ENCODE data around the gene MLYCD.

DNA sequence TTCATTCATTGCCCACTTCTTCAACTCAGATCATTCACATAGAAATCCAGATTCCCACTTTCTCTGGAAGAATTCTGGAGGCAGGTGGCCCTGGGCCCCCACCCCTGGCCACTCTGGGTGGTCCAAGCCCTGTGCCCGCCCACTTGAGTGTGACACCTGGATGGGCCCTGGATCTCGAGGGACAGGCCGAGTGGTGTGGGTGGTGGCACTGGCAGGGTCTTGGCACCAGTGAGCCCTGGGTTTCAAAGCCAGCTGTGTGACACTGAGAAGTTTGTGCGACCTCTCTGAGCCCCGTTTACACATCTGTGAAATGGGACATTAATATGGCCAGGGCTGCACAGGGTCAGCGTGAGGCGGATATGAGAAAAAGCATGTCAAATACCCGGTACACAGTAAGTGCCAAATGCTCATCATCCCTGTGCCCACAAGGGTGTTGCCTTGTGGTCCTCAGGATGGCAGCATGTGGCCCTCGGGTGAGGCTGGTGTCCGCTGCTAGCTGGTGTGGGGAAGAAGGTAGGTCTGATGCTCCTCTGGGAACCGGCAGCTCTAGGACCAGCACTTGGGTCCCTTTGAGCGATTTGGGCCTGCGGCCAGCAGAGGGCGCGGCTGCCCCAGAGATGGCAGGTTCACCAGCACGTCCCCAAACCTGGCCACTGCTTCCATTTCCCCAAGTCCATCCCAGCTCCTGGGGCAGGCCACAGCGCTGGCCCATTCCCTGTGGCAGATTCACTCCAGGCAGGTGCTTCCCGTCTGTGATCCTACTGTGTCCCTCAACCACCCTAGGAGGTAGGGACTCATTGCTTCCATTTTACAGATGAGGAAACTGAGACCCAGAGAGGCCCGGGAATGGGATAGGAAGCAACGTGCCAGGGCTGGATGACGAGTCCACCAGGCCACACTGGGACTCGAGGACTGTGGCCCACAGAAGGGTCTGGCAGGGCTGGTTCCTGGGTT lies 57.7 kb downstream of the MLYCD start:
- TF ChIP-seq, protein P1, sequence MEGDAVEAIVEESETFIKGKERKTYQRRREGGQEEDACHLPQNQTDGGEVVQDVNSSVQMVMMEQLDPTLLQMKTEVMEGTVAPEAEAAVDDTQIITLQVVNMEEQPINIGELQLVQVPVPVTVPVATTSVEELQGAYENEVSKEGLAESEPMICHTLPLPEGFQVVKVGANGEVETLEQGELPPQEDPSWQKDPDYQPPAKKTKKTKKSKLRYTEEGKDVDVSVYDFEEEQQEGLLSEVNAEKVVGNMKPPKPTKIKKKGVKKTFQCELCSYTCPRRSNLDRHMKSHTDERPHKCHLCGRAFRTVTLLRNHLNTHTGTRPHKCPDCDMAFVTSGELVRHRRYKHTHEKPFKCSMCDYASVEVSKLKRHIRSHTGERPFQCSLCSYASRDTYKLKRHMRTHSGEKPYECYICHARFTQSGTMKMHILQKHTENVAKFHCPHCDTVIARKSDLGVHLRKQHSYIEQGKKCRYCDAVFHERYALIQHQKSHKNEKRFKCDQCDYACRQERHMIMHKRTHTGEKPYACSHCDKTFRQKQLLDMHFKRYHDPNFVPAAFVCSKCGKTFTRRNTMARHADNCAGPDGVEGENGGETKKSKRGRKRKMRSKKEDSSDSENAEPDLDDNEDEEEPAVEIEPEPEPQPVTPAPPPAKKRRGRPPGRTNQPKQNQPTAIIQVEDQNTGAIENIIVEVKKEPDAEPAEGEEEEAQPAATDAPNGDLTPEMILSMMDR (IDR thresholded peaks at IDR 0.05) = peak; percentile 71 to 87 (median 78)
- no peak for TF ChIP-seq POLR2A (IDR thresholded peaks at IDR 0.05)
- no peak for TF ChIP-seq POLR2AphosphoS5 (IDR thresholded peaks at IDR 0.05)
- TF ChIP-seq EP300 (IDR thresholded peaks at IDR 0.05) = no peak

Data from upper lobe of left lung (tissue), 4 donors.